ENCODE results near the gene MAPK8IP3.

MAPK8IP3 gene

GRCh38 chr16:1760911-1761310 lies 54.9 kb downstream of the MAPK8IP3 start:
- Histone ChIP-seq H4K20me1 (ENCODE audit: insufficient read depth, low read length, poor library complexity, severe bottlenecking) (no peaks in the 10 kb centered on the region), H3K4me2 (ENCODE audit: low read depth, low read length, poor library complexity, severe bottlenecking) (no peak overlapping the region), H2AFZ (ENCODE audit: low read length) (no peak overlapping the region), H3K4me3 (ENCODE audit: low read length, poor library complexity, severe bottlenecking) (no peak overlapping the region), H3K27me3 (ENCODE audit: insufficient read depth, low read length, poor library complexity, severe bottlenecking) (no peaks in the 10 kb centered on the region), H3K79me2 (ENCODE audit: insufficient read depth, low read length) (no peaks in the 10 kb centered on the region), H3K9me3 (ENCODE audit: insufficient read depth, low read depth, low read length) (no peaks in the 10 kb centered on the region), H3K4me1 (ENCODE audit: insufficient read depth, low read length, poor library complexity, severe bottlenecking) (no peaks in the 10 kb centered on the region), H3K9me2 (replicated peaks; ENCODE audit: low read depth, low read length) (no peaks in the 10 kb centered on the region), H3F3A (ENCODE audit: low read depth) (no peaks in the 10 kb centered on the region), H3K36me3 (ENCODE audit: insufficient read depth, low read length) (no peaks in the 10 kb centered on the region), H3K9ac (ENCODE audit: low read depth, low read length, poor library complexity, severe bottlenecking) (no peak overlapping the region)
- no peak for TF ChIP-seq CTCF (conservative IDR thresholded peaks at IDR 0.05; ENCODE audit: low read length)
- TF ChIP-seq EZH2phosphoT487 (IDR thresholded peaks at IDR 0.05; ENCODE audit: borderline replicate concordance) = no peak

DNA sequence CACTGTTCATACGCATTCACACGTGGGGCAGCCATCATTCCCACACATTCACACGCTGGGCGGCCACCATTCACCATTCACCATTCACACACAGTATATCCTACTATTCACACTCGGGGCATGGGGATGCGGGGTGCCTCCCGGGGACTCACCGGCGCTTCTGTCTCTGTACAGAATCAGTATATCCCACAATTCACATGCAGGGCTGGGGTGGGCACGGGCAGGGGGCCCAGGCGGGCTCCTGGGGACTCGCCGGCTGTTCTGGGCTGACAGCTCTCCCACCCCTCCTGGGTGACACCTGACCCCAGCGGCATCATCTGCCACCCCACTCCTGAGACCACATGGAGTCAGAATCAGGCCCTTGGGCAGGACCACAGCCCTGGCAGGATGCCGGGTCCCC lies 55.8 kb downstream of the MAPK8IP3 start:
- Histone ChIP-seq H2AFZ (ENCODE audit: low read length) (no peak overlapping the region), H4K20me1 (ENCODE audit: insufficient read depth, low read length, poor library complexity, severe bottlenecking) (no peaks in the 10 kb centered on the region), H3K27me3 (ENCODE audit: insufficient read depth, low read length, poor library complexity, severe bottlenecking) (no peaks in the 10 kb centered on the region), H3K36me3 (ENCODE audit: insufficient read depth, low read length) (no peaks in the 10 kb centered on the region), H3K9me2 (replicated peaks; ENCODE audit: low read depth, low read length) (no peaks in the 10 kb centered on the region), H3K4me2 (ENCODE audit: low read depth, low read length, poor library complexity, severe bottlenecking) (no peak overlapping the region), H3K4me3 (ENCODE audit: low read length, poor library complexity, severe bottlenecking) (no peak overlapping the region), H3K9me3 (ENCODE audit: insufficient read depth, low read depth, low read length) (no peaks in the 10 kb centered on the region), H3K9ac (ENCODE audit: low read depth, low read length, poor library complexity, severe bottlenecking) (no peak overlapping the region), H3K79me2 (ENCODE audit: insufficient read depth, low read length) (no peaks in the 10 kb centered on the region), H3K4me1 (ENCODE audit: insufficient read depth, low read length, poor library complexity, severe bottlenecking) (no peaks in the 10 kb centered on the region), H3F3A (ENCODE audit: low read depth) (no peaks in the 10 kb centered on the region)
- TF ChIP-seq CTCF (conservative IDR thresholded peaks at IDR 0.05; ENCODE audit: low read length) = no peak
- TF ChIP-seq EZH2phosphoT487 (IDR thresholded peaks at IDR 0.05; ENCODE audit: borderline replicate concordance) = no peak

DNA sequence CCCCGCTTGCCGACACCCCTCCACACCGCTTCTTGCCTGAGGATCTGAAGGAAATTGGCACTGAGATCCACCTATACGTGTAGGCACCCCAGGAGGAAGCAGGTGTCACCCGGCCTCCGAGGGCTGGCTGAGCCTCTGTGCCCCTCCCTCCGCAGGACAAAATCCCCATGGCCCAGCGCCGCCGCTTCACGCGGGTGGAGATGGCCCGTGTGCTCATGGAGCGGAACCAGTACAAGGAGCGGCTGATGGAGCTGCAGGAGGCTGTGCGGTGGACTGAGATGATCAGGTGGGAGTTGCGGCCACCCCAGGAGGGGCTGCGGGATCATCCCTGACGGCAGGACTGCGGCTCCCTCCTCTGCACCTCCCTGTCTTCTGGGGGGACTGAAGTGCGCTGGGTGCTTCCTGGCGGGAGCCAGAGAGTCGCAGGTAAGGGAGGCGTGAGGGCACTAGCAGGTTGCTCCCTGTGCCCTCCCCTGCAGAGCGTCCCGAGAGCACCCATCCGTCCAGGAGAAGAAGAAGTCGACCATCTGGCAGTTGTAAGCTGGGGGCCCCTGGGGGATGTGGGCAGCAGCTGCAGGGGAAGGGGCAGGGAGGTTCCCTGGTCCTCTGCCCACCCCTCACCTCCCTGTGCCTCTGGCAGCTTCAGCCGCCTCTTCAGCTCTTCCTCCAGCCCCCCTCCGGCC lies 56.3 kb downstream of the MAPK8IP3 start:
- no peak overlapping the region for H3K4me2 ChIP-seq (ENCODE audit: low read depth, low read length, poor library complexity, severe bottlenecking)
- H3K79me2 ChIP-seq (ENCODE audit: insufficient read depth, low read length) = no peaks in the 10 kb centered on the region

More for the DNA sequence above, 56.3 kb downstream of the MAPK8IP3 start:
- no peaks in the 10 kb centered on the region for H3K27me3 ChIP-seq (ENCODE audit: insufficient read depth, low read length, poor library complexity, severe bottlenecking)
- TF ChIP-seq EZH2phosphoT487 (IDR thresholded peaks at IDR 0.05; ENCODE audit: borderline replicate concordance) (no peak), CTCF (conservative IDR thresholded peaks at IDR 0.05; ENCODE audit: low read length) (no peak)
- H4K20me1 ChIP-seq (ENCODE audit: insufficient read depth, low read length, poor library complexity, severe bottlenecking) = no peaks in the 10 kb centered on the region
- no peak overlapping the region for H2AFZ ChIP-seq (ENCODE audit: low read length)
- no peaks in the 10 kb centered on the region for H3K36me3 ChIP-seq (ENCODE audit: insufficient read depth, low read length)
- H3K4me1 ChIP-seq (ENCODE audit: insufficient read depth, low read length, poor library complexity, severe bottlenecking) = no peaks in the 10 kb centered on the region
- H3K9ac ChIP-seq (ENCODE audit: low read depth, low read length, poor library complexity, severe bottlenecking) = no peak overlapping the region
- no peak overlapping the region for H3K4me3 ChIP-seq (ENCODE audit: low read length, poor library complexity, severe bottlenecking)
- H3K9me3 ChIP-seq (ENCODE audit: insufficient read depth, low read depth, low read length) = no peaks in the 10 kb centered on the region
- H3K9me2 ChIP-seq (replicated peaks; ENCODE audit: low read depth, low read length) = no peaks in the 10 kb centered on the region
- H3F3A ChIP-seq (ENCODE audit: low read depth) = no peaks in the 10 kb centered on the region

All from Loucy (cell line).